HG03108 (cell line): ENCODE data around the gene RDH16.
"Not testable (repeated sequence)": the region's sequence is repeated elsewhere in the genome, so short reads cannot be mapped to it uniquely, and the experiment has no call there.

Experiments
- ATAC-seq: cut with Tn5 transposase; IDR thresholded peaks from one replicate; pipeline ENCODE4 v1.9.1; 2021; ENCODE audit warnings: moderate library complexity; ENCODE audit not compliant: unreplicated experiment

Gene RDH16

DNA sequence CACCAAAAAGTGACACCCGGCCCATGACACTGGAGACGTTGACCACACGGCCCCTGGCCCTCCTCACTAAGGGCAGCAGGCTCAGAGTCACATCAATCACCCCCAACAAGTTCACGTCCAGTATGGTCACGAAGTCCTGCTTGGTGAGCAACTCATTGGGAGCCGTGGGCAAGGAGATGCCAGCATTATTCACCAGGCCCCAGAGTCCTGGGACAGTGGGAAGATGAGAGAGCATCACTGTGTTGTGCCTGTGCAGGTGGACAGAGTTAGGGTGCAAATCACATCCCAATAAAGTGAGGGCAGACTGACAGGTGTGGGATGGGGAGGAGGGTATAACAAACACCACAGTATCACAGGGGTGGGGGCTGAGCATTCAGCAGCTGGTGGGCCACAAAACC lies 2.5 kb downstream of the RDH16 start:
- ATAC-seq = no peak

GRCh38 chr12:56954057-56954957 lies 3.1 kb downstream of the RDH16 start:
- ATAC-seq = no peak

DNA sequence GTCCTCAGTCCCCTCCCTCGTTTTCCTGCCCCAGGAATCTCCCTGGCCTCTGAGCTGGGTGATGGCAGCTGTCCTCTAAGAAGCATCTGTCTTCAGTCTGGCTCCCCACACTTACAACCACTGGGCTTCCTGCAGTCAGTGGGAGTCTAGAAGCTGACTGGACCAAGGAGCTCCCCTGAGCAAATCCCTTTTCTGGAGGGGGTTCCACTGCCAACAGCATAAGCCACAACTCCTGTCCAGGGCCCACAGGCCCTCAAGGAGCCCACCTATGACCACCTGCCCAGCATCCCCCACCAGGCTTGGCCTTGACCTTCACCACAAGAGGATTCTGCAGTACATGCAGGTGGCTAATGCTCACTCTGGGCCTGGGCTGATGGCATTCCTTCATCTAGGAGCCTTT lies 4.1 kb downstream of the RDH16 start:
- no peak for ATAC-seq

DNA sequence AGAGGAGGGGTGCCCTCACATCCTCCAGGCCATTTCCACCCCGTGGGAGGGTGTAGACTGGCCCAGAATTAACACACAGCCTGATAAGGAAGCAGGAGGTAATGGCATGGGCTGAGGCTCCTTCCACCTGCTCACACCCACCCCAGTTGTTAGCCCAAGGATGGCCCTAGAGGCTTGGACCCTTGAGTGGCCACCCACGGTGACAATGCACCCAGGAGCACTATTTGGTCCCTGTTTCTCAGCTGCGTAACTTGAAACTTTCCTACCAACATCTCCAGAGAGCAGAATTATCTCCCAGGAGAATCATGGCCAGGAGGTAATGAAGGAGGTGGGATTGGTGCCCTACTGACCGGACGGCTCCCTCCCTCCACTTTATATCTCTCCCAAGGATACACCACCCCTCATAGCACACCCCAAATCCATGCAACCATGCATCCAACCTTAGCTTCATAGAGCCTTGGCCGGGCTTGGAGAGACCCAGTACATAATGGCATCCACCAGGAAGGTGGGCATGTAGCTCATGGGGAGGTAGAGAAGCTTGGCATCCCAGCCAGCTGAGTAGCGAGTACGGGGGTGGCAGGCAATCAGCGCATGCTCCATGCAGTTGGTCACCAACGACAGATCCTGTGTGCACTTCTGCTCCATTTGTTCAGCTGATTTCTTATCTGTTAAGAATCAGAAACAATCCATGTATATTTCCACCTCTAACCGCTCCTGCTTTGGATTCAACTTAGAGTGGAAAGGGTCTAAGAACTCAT lies 5.6 kb downstream of the RDH16 start:
- no peak for ATAC-seq

DNA sequence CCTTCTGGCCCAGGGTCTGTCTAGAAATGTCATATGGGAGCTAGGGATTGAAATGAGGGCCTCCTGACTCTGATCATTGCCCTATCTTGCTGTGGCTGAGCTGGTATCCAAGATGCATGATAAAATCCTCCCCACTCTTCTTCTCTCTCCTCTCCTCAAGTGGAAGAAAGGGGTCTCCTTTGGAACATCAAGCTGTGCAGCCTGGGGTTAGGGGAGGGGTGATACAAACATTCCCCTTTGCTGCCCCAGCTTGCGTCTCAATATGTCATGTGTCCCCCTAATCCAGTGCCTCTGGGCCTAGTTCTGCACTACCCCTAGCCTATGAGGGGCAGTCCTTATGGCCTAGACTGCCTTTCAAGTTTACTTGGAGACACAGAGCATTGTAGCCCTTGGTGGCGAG lies 8.5 kb downstream of the RDH16 start:
- no peak for ATAC-seq

DNA sequence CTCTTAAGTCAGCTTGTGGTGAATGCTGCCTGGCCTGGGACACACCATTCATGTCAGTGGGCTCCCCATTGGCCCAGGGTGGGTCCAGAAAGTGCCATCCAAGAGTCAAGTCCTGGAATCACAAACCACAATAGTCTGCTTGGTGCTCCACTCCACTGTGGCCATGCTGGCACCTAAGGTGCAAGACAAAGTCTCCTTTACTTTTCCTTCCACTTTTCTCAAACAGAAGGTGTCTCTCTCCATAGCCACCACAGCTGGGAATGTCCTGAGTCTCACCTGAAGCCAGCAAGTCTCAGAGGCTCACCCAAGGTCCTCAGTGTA lies 9.0 kb downstream of the RDH16 start:
- no peak for ATAC-seq

GRCh38 chr12:56947633-56948456 lies 9.6 kb downstream of the RDH16 start:
- no peak for ATAC-seq

DNA sequence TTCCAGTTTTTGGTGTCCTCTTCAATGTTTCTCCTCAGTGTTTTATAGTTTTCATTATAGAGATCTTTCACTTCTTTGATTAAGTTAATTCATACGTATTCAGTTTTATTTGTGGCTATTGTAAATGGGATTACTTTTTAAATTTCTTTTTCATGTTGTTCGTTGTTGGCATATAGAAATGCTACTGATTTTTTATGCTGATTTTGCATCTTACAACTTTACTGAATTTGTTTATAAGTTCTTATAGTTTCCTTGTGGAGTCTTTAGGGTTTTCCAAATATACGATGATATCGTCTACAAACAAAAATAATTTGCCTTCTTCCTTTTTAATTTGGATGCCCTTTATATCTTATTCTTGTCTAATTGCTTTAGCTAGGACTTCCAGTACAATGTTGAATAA lies 13.5 kb downstream of the RDH16 start:
- ATAC-seq = no peak

GRCh38 chr12:56943374-56943773 lies 14.0 kb downstream of the RDH16 start:
- ATAC-seq = not testable (repeated sequence)

DNA sequence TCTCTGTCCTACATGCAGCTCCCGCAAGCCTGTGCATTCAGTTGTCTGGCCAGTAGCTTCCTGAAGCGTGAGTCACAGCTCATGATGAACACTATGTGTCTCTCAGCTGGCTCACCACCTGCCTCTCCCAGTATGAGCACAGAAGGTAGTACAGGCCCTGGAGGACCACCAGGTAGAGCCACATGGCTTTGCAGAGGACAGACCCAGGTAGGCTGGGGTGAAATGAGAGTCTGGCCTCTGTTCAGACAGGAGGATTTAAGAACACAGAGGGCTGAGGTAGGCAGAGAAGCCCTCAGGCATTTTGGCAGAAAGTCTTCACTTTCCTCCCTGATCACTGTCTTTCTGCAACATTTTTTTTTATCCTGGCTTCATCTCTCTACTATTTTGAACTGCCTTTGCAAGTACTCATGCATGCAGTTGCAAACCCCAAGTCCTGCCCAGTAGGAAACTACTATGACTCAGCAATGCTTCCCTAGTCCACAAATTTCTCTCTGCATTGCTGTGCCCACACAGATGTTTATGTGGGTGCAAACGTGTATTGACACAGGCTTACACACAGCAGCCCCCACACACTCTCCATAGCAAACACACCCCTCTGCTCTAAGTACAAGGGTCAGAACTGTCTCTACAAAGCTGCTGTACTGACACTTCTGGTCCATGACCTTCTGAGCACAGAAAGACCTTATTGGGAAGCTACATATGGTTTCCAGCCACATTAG lies 15.9 kb downstream of the RDH16 start:
- no peak for ATAC-seq

GRCh38 chr12:56940942-56941298 lies 16.5 kb downstream of the RDH16 start:
- not testable (repeated sequence) for ATAC-seq

GRCh38 chr12:56935752-56936151 lies 21.7 kb downstream of the RDH16 start:
- no peak for ATAC-seq

GRCh38 chr12:56935157-56935556 lies 22.3 kb downstream of the RDH16 start:
- no peak for ATAC-seq

DNA sequence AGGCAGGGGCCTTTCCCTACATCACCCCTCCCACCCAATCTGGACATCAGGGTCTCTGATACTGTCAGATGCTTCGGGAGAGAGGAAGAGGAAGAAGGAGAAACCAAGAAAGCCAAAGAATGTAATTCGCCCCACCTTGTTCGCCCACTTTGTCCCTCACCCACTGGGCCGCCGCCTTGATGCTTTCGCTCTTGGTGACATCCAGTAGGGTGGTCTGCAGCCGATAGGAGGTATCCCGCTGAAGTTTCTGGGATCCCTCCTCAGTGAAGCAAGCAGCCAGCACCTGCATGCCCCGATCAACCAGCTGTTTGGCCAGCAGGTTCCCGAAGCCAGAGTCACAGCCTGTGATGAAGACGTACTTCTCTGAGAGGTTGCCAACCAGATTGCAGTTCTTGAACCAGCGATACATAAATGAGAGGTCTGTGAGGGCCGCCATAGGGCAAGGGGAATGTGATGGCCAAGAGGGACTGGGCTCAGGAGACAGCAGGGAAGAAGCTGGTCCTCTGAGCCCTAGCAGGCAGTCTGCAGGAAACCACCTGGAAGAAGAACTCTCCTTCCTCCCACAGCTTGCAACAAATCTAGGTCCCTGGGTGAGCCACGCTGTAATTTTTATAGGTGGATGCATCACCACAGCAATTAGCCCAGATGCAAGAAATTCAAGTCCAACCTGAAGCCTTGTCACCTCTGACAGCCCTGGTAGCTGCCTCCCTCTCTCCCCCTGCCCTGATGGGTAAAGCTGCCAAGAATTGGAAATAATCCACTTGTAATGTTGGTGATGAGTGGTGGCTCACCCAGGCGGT lies 23.4 kb downstream of the RDH16 start, which contains the start of gene SDR9C7:
SDR9C7 (minus strand) TSS at position 583 of the 800 bp plus-strand sequence; CDS start at position 436, 147 bp downstream.
- no peak for ATAC-seq

DNA sequence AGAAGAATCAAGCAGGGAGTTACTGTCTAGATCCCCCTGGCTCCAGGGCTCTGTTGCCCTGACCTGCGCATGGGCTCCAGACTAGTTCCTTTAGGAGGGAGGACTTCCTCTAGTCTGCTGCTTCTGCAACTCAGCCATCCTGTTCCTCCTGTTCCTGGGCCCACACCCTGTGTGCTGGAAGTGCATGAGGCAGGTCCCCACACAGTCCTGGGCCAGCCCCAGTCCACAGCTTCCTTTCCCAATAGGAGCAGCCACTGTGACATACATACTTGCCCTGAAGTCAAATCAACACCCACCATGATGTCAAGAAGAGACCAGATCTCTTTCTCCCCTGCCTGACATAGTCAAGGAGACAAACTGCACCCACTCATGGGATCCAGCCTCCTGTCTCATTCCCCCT lies 24.5 kb downstream of the RDH16 start:
- ATAC-seq = no peak

GRCh38 chr12:56932146-56932545 lies 25.3 kb downstream of the RDH16 start:
- ATAC-seq = no peak

DNA sequence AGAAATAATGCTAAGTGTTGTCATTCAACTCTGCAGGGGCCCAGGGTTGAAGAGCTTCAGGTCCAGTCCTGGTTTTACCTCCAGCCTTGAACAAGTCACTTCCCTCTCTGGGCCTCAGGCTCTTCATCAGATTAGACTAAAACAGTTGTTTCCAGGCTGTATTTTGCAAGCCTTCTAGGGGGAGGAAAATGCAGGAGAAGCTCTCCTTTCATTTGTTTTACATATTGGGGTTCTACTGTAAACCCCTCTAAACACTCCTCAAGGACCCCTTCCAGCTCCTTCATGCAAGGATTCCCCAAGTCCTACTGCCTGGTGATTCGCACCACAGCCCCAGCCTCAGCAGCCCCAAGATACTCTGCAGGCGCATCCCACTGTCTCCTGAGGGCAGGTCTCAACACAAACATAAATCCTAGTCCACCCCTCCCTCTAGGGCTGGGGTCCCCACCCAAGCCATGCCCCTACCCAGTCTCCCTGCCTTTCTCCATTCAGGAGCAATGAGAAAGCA lies 25.9 kb downstream of the RDH16 start:
- no peak for ATAC-seq

- no peak for ATAC-seq
Observed at GRCh38 chr12:56930241-56930640, 27.2 kb downstream of the RDH16 start.

- ATAC-seq = no peak
Observed at GRCh38 chr12:56929780-56930179, 27.6 kb downstream of the RDH16 start.

- no peak for ATAC-seq
Observed at GRCh38 chr12:56928262-56928661, 29.1 kb downstream of the RDH16 start.
